Measurements from ENCODE around the gene AGER.
"Not testable (repeated sequence)": the region's sequence is repeated elsewhere in the genome, so short reads cannot be mapped to it uniquely, and the experiment has no call there.

Gene AGER

GRCh38 chr6:32198345-32198696 is 14.3 kb upstream of the AGER start:
- DNase-seq: no peak

- DNase-seq: peak; percentile 31
Observed at GRCh38 chr6:32196682-32197616, 12.9 kb upstream of the AGER start.

- peak; percentile 100 for DNase-seq
Observed at GRCh38 chr6:32195902-32196681, 12.0 kb upstream of the AGER start.

GRCh38 chr6:32195652-32195901 is 11.5 kb upstream of the AGER start:
- no peak for DNase-seq

- DNase-seq: peak; percentile 49
Observed at GRCh38 chr6:32194825-32195651, 11.0 kb upstream of the AGER start.

GRCh38 chr6:32194388-32194787 is 10.3 kb upstream of the AGER start:
- no peak for DNase-seq

- not testable (repeated sequence) for DNase-seq
Observed at GRCh38 chr6:32193096-32193495, 9.0 kb upstream of the AGER start.

GRCh38 chr6:32192608-32193039 is 8.6 kb upstream of the AGER start, which contains the start of gene GPSM3:
Gene GPSM3 (minus strand): TSS chr6:32192643. CDS start chr6:32192513, 130 bp downstream.
- peak; percentile 60 for DNase-seq

GRCh38 chr6:32191696-32192607 is 7.9 kb upstream of the AGER start:
- no peak for DNase-seq

- DNase-seq: no peak
Observed at GRCh38 chr6:32190911-32191677, 7.0 kb upstream of the AGER start.

- DNase-seq: peak; percentile 94
Observed at GRCh38 chr6:32190054-32190851, 6.2 kb upstream of the AGER start, which contains the start of gene PBX2. Gene PBX2 (minus strand): TSS chr6:32190202. CDS start chr6:32189915, 287 bp downstream.

- no peak for DNase-seq
Observed at GRCh38 chr6:32189742-32190053, 5.6 kb upstream of the AGER start.

- DNase-seq: no peak
Observed at GRCh38 chr6:32189069-32189741, 5.2 kb upstream of the AGER start.

- no peak for DNase-seq
Observed at GRCh38 chr6:32188381-32189068, 4.5 kb upstream of the AGER start.

GRCh38 chr6:32187725-32188380 is 3.8 kb upstream of the AGER start:
- DNase-seq: not testable (repeated sequence)

GRCh38 chr6:32187009-32187709 is 3.1 kb upstream of the AGER start:
- DNase-seq: no peak

GRCh38 chr6:32186151-32186840 is 2.2 kb upstream of the AGER start:
- not testable (repeated sequence) for DNase-seq
